Ishikawa (cell line): Measurements from ENCODE around the gene PIH1D1.
A peak's percentile ranks its signal among the peaks of the same experiment; 100 is the strongest.

Source experiments
- CEBPB ChIP-seq: IDR thresholded peaks from 2 replicates; pipeline ENCODE4 v1.6.1; 2012
- CREB1 ChIP-seq: IDR thresholded peaks from 2 replicates; pipeline ENCODE4 v1.6.1; 2012; ENCODE audit warnings: low read depth
- EGR1 ChIP-seq: IDR thresholded peaks from 2 replicates; pipeline ENCODE4 v1.6.1; 2012
- EP300 ChIP-seq: IDR thresholded peaks from 2 replicates; pipeline ENCODE4 v1.6.1; 2012; ENCODE audit warnings: borderline replicate concordance
- FOXM1 ChIP-seq: IDR thresholded peaks from 2 replicates; pipeline ENCODE4 v1.6.1; 2012; ENCODE audit warnings: low read depth, borderline replicate concordance
- MAX ChIP-seq: IDR thresholded peaks from 2 replicates; pipeline ENCODE4 v1.6.1; 2012
- NFIC ChIP-seq: IDR thresholded peaks from 2 replicates; pipeline ENCODE4 v1.6.1; 2012
- RAD21 ChIP-seq: IDR thresholded peaks from 2 replicates; pipeline ENCODE4 v1.6.1; 2012; ENCODE audit warnings: low read depth
- REST ChIP-seq: IDR thresholded peaks from 2 replicates; pipeline ENCODE4 v1.6.1; 2012; ENCODE audit warnings: low read depth, mild to moderate bottlenecking
- TAF1 ChIP-seq: IDR thresholded peaks from 2 replicates; pipeline ENCODE4 v1.6.1; 2012; ENCODE audit warnings: low read depth, mild to moderate bottlenecking
- TEAD4 ChIP-seq: IDR thresholded peaks from 2 replicates; pipeline ENCODE4 v1.6.1; 2012
- YY1 ChIP-seq: IDR thresholded peaks from 2 replicates; pipeline ENCODE4 v1.6.1; 2012; ENCODE audit warnings: low read depth
- ZBTB7A ChIP-seq: IDR thresholded peaks from 2 replicates; pipeline ENCODE4 v1.6.1; 2012; ENCODE audit warnings: low read depth
- TF ChIP-seq, protein P1 (sequence below): IDR thresholded peaks from 2 replicates; pipeline ENCODE4 v1.6.1; 2012

GRCh38 chr19:49497047-49497788 is 45.6 kb upstream of the PIH1D1 start:
- peak; percentile 74 for TF ChIP-seq MAX
- TF ChIP-seq RAD21, result no peak
- TF ChIP-seq REST, result no peak
- no peak for TF ChIP-seq EP300
- no peak for TF ChIP-seq TAF1
- no peak for TF ChIP-seq FOXM1
- no peak for TF ChIP-seq TEAD4
- no peak for TF ChIP-seq YY1
- no peak for TF ChIP-seq NFIC
- TF ChIP-seq EGR1, result no peak
- TF ChIP-seq CEBPB, result no peak
- TF ChIP-seq, protein P1, sequence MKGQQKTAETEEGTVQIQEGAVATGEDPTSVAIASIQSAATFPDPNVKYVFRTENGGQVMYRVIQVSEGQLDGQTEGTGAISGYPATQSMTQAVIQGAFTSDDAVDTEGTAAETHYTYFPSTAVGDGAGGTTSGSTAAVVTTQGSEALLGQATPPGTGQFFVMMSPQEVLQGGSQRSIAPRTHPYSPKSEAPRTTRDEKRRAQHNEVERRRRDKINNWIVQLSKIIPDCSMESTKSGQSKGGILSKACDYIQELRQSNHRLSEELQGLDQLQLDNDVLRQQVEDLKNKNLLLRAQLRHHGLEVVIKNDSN, result peak; percentile 51; the same call in 1 of the 2 replicates
- TF ChIP-seq CREB1, result no peak
- TF ChIP-seq ZBTB7A, result no peak
